A549 (cell line): ENCODE measurements around the gene TBX18.

Experiments
- CTCF ChIP-seq: fragments of >200 bp; sonication (Bioruptor Twin); formaldehyde crosslinking; IDR thresholded peaks from 3 replicates; pipeline ENCODE4 v1.5.1; 2016
- EP300 ChIP-seq, 2 experiments: fragments of >200 bp; sonication (Bioruptor Twin); formaldehyde crosslinking; IDR thresholded peaks; 2 replicates in 1 of 2; 3 replicates in 1 of 2; pipeline ENCODE4 v1.6.1; 2016 to 2017
- FOSL2 ChIP-seq, 2 experiments: fragments of 450-650 bp in 1 of 2; fragments of >200 bp in 1 of 2; sonication (Bioruptor Twin) in 1 of 2; formaldehyde crosslinking; IDR thresholded peaks; 2 replicates each; pipeline versions ENCODE4 v1.5.0 to v1.6.1; 2016 to 2020; ENCODE audit warnings: mild to moderate bottlenecking in 1 of 2, moderate library complexity in 1 of 2
- HDAC2 ChIP-seq: fragments of 200-600 bp; sonication (generic); IDR thresholded peaks from 2 replicates; pipeline ENCODE4 v1.6.1; 2016
- POLR2A ChIP-seq: IDR thresholded peaks from 2 replicates; pipeline ENCODE4 v1.6.1; 2012; ENCODE audit warnings: mild to moderate bottlenecking, low read length
- TF ChIP-seq, protein P1 (sequence below): fragments of 200-600 bp; sonication (generic); IDR thresholded peaks from 2 replicates; pipeline ENCODE4 v1.6.1; 2016; ENCODE audit warnings: antibody characterized with exemption, mild to moderate bottlenecking, moderate library complexity

GRCh38 chr6:84811351-84811750, 47.0 kb upstream of the TBX18 start:
- TF ChIP-seq CTCF (no peak), EP300 (IDR thresholded peaks at IDR 0.05) (no peak), POLR2A (no peak), FOSL2 (IDR thresholded peaks at IDR 0.05) (no peak), FOSL2 (CRISPR knock-in tag; IDR thresholded peaks at IDR 0.05) (no peak), HDAC2 (no peak)
- TF ChIP-seq, protein P1, sequence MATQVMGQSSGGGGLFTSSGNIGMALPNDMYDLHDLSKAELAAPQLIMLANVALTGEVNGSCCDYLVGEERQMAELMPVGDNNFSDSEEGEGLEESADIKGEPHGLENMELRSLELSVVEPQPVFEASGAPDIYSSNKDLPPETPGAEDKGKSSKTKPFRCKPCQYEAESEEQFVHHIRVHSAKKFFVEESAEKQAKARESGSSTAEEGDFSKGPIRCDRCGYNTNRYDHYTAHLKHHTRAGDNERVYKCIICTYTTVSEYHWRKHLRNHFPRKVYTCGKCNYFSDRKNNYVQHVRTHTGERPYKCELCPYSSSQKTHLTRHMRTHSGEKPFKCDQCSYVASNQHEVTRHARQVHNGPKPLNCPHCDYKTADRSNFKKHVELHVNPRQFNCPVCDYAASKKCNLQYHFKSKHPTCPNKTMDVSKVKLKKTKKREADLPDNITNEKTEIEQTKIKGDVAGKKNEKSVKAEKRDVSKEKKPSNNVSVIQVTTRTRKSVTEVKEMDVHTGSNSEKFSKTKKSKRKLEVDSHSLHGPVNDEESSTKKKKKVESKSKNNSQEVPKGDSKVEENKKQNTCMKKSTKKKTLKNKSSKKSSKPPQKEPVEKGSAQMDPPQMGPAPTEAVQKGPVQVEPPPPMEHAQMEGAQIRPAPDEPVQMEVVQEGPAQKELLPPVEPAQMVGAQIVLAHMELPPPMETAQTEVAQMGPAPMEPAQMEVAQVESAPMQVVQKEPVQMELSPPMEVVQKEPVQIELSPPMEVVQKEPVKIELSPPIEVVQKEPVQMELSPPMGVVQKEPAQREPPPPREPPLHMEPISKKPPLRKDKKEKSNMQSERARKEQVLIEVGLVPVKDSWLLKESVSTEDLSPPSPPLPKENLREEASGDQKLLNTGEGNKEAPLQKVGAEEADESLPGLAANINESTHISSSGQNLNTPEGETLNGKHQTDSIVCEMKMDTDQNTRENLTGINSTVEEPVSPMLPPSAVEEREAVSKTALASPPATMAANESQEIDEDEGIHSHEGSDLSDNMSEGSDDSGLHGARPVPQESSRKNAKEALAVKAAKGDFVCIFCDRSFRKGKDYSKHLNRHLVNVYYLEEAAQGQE = no peak
